HepG2 (cell line): Measurements from ENCODE around the gene HS6ST1. TPM values are rescaled to one million over a fixed set of nuclear protein-coding genes. Genes with fewer than 3 reads are reported as not detected.

Source experiments
- HMG20B ChIP-seq: conservative IDR thresholded peaks from 2 replicates; pipeline ENCODE4 v1.6.1; 2016; ENCODE audit warnings: missing genetic modification reagents, missing compliant biosample characterization
- MBD4 ChIP-seq: IDR thresholded peaks from 2 replicates; pipeline ENCODE4 v1.6.1; 2012; ENCODE audit warnings: low read length, inconsistent platforms, borderline replicate concordance
- RBM39 ChIP-seq: fragments of 200-400 bp; formaldehyde crosslinking; IDR thresholded peaks from one replicate; pipeline ENCODE4 v1.6.1; 2018; ENCODE audit warnings: antibody characterized with exemption, mild to moderate bottlenecking, low read depth, low read length; ENCODE audit not compliant: poor library complexity, severe bottlenecking
- RELA ChIP-seq: sonication (generic); formaldehyde crosslinking; IDR thresholded peaks from 2 replicates; pipeline ENCODE4 v1.4.0; 2020; ENCODE audit warnings: missing genetic modification reagents
- SIX4 ChIP-seq: sonication (generic); formaldehyde crosslinking; IDR thresholded peaks from 2 replicates; pipeline ENCODE4 v1.4.0; 2020; ENCODE audit warnings: missing genetic modification reagents
- SOX13 ChIP-seq, 3 experiments: fragments of 450-650 bp in 1 of 3; sonication (generic) in 1 of 3; formaldehyde crosslinking in 1 of 3; IDR thresholded peaks in 2 of 3; conservative IDR thresholded peaks in 1 of 3; 2 replicates each; pipeline versions ENCODE4 v1.5.0 to v1.6.1; 2016 to 2020; ENCODE audit warnings: antibody characterized with exemption in 1 of 3, mild to moderate bottlenecking in 1 of 3, missing compliant biosample characterization in 1 of 3, missing genetic modification reagents in 1 of 3, moderate library complexity in 1 of 3
- ZNF138 ChIP-seq: sonication (generic); formaldehyde crosslinking; IDR thresholded peaks from 2 replicates; pipeline ENCODE4 v1.5.0; 2020; ENCODE audit warnings: mild to moderate bottlenecking, low read depth, missing genetic modification reagents
- ZNF766 ChIP-seq: sonication (generic); formaldehyde crosslinking; IDR thresholded peaks from 2 replicates; pipeline ENCODE4 v1.5.0; 2020; ENCODE audit warnings: missing genetic modification reagents, borderline replicate concordance
- ZNF891 ChIP-seq: sonication (generic); formaldehyde crosslinking; IDR thresholded peaks from 2 replicates; pipeline ENCODE4 v1.5.0; 2020; ENCODE audit warnings: mild to moderate bottlenecking, missing genetic modification reagents
- polyA plus RNA-seq, 8 experiments: library from polyadenylated mRNA; depleted of rRNA in 3 of 8; stranded (reverse) in 7 of 8; unstranded in 1 of 8; fragments of >200 nt; fragmentation: Illumina TruSeq in 4 of 8; extraction: Trizol in 4 of 8; gene quantifications; 2 replicates each; pipeline versions ENCODE4 v1.2.1 to v1.2.3, GENCODE V29; 2011 to 2016; ENCODE audit warnings: low read depth in 4 of 8, missing spikeins in 1 of 8, mixed read lengths in 1 of 8; ENCODE audit not compliant: insufficient read depth in 1 of 8
- total RNA-seq, 5 experiments: library from RNA; depleted of rRNA; stranded (reverse); fragments of >200 nt; fragmentation: Illumina TruSeq; extraction: Trizol; gene quantifications; 2 replicates each; pipeline ENCODE4 v1.2.3, GENCODE V29; 2016; ENCODE audit warnings: low read depth in 1 of 5
- TF ChIP-seq, protein P1 (sequence below): IDR thresholded peaks from 2 replicates; pipeline ENCODE4 v1.6.1; 2016; ENCODE audit warnings: missing compliant biosample characterization, missing genetic modification reagents, borderline replicate concordance
- TF ChIP-seq, protein P2 (sequence below): IDR thresholded peaks from 2 replicates; pipeline ENCODE4 v1.6.1; 2016; ENCODE audit warnings: low read depth, borderline replicate concordance
- TF ChIP-seq, protein P3 (sequence below): sonication (generic); formaldehyde crosslinking; IDR thresholded peaks from 2 replicates; pipeline ENCODE4 v1.4.0; 2020; ENCODE audit warnings: mild to moderate bottlenecking, missing genetic modification reagents
- TF ChIP-seq, protein P4 (sequence below): sonication (generic); formaldehyde crosslinking; IDR thresholded peaks from 2 replicates; pipeline ENCODE4 v1.4.0; 2020; ENCODE audit warnings: missing genetic modification reagents
- TF ChIP-seq, protein P5 (sequence below): sonication (generic); formaldehyde crosslinking; IDR thresholded peaks from 2 replicates; pipeline ENCODE4 v1.4.0; 2020; ENCODE audit warnings: mild to moderate bottlenecking, low read depth, missing genetic modification reagents
- TF ChIP-seq, protein P6 (sequence below): sonication (generic); formaldehyde crosslinking; IDR thresholded peaks from 2 replicates; pipeline ENCODE4 v1.5.1; 2020; ENCODE audit warnings: mild to moderate bottlenecking, missing genetic modification reagents, borderline replicate concordance

Gene HS6ST1
- total and polyA plus RNA-seq, 2 of the 13 experiments (the other 11 are each of a cell fraction or from before 2014, with no cell fraction given) = 34.5 to 84.6 TPM

DNA sequence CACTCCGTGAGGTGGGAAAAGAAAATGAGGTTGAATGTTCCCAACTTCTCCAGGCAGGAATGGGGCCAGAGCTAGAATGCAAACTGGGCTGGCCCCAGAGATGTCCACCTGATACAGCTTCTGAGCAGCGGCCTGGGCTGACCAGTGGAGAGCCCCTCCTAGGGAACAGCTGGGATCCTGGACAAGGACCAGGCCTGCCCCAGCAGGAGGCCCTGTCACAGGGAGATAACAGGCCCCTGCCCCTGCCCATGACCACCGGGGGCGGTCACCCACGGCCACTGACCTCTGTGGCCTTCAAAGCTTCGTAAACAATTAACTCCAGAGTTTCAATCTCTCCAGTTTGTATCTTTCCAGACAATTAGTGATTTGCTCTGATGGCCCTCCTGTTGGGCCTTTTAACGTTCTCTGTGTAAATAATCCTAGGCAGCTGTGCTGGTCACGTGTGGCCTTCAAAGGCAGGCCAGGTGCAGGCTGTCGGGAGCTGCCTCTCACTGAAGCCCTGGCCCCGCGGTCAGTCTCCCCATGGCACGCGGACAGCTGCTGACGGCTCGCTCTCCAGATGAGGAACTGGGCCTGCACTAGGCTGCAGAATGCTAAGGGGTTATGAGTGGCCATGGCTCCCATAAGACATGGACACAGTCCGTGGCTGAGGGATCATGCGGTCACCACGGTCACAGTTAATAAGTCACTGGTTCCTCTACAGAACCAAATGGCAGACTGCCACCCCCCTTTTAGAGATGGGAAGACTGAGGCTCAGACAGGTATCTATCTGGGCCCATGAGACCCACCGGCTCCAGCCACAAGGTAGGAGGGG is 9.2 kb downstream of the HS6ST1 start (continued):
- peak; percentile 93; the same call in 1 of the 2 replicates for TF ChIP-seq HMG20B (CRISPR knock-in tag)
- no peak; the same call in none of the 2 replicates for TF ChIP-seq SOX13 (IDR thresholded peaks at IDR 0.05)
- TF ChIP-seq SOX13 (CRISPR knock-in tag; conservative IDR thresholded peaks at IDR 0.05 in 1 of 2, IDR thresholded peaks at IDR 0.05 in 1 of 2) = peak in 1 of 2 experiments; percentile 99; a peak in 2 of 4 replicates
- peak; percentile 84; the same call in 1 of the 2 replicates for TF ChIP-seq RELA (CRISPR knock-in tag)
- TF ChIP-seq, protein P1, sequence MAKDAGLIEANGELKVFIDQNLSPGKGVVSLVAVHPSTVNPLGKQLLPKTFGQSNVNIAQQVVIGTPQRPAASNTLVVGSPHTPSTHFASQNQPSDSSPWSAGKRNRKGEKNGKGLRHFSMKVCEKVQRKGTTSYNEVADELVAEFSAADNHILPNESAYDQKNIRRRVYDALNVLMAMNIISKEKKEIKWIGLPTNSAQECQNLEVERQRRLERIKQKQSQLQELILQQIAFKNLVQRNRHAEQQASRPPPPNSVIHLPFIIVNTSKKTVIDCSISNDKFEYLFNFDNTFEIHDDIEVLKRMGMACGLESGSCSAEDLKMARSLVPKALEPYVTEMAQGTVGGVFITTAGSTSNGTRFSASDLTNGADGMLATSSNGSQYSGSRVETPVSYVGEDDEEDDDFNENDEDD (CRISPR knock-in tag) = peak; percentile 96; the same call in 1 of the 2 replicates
- TF ChIP-seq, protein P2, sequence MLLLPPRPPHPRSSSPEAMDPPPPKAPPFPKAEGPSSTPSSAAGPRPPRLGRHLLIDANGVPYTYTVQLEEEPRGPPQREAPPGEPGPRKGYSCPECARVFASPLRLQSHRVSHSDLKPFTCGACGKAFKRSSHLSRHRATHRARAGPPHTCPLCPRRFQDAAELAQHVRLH = peak; percentile 100; the same call in 1 of the 2 replicates
- TF ChIP-seq MBD4 = no peak
- TF ChIP-seq ZNF766 (CRISPR knock-in tag) = peak; percentile 98; the same call in 1 of the 2 replicates
- TF ChIP-seq, protein P3, sequence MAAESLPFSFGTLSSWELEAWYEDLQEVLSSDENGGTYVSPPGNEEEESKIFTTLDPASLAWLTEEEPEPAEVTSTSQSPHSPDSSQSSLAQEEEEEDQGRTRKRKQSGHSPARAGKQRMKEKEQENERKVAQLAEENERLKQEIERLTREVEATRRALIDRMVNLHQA (CRISPR knock-in tag) = no peak
- TF ChIP-seq, protein P4, sequence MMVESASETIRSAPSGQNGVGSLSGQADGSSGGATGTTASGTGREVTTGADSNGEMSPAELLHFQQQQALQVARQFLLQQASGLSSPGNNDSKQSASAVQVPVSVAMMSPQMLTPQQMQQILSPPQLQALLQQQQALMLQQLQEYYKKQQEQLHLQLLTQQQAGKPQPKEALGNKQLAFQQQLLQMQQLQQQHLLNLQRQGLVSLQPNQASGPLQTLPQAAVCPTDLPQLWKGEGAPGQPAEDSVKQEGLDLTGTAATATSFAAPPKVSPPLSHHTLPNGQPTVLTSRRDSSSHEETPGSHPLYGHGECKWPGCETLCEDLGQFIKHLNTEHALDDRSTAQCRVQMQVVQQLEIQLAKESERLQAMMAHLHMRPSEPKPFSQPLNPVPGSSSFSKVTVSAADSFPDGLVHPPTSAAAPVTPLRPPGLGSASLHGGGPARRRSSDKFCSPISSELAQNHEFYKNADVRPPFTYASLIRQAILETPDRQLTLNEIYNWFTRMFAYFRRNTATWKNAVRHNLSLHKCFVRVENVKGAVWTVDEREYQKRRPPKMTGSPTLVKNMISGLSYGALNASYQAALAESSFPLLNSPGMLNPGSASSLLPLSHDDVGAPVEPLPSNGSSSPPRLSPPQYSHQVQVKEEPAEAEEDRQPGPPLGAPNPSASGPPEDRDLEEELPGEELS (CRISPR knock-in tag) = peak; percentile 99
- peak; percentile 65 for TF ChIP-seq SIX4 (CRISPR knock-in tag)
- TF ChIP-seq ZNF891 = peak; percentile 94
- TF ChIP-seq RBM39 = peak; percentile 78
- TF ChIP-seq, protein P5, sequence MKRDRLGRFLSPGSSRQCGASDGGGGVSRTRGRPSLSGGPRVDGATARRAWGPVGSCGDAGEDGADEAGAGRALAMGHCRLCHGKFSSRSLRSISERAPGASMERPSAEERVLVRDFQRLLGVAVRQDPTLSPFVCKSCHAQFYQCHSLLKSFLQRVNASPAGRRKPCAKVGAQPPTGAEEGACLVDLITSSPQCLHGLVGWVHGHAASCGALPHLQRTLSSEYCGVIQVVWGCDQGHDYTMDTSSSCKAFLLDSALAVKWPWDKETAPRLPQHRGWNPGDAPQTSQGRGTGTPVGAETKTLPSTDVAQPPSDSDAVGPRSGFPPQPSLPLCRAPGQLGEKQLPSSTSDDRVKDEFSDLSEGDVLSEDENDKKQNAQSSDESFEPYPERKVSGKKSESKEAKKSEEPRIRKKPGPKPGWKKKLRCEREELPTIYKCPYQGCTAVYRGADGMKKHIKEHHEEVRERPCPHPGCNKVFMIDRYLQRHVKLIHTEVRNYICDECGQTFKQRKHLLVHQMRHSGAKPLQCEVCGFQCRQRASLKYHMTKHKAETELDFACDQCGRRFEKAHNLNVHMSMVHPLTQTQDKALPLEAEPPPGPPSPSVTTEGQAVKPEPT (CRISPR knock-in tag) = peak; percentile 97
- peak; percentile 95; the same call in 1 of the 2 replicates for TF ChIP-seq ZNF138 (CRISPR knock-in tag)
- TF ChIP-seq, protein P6, sequence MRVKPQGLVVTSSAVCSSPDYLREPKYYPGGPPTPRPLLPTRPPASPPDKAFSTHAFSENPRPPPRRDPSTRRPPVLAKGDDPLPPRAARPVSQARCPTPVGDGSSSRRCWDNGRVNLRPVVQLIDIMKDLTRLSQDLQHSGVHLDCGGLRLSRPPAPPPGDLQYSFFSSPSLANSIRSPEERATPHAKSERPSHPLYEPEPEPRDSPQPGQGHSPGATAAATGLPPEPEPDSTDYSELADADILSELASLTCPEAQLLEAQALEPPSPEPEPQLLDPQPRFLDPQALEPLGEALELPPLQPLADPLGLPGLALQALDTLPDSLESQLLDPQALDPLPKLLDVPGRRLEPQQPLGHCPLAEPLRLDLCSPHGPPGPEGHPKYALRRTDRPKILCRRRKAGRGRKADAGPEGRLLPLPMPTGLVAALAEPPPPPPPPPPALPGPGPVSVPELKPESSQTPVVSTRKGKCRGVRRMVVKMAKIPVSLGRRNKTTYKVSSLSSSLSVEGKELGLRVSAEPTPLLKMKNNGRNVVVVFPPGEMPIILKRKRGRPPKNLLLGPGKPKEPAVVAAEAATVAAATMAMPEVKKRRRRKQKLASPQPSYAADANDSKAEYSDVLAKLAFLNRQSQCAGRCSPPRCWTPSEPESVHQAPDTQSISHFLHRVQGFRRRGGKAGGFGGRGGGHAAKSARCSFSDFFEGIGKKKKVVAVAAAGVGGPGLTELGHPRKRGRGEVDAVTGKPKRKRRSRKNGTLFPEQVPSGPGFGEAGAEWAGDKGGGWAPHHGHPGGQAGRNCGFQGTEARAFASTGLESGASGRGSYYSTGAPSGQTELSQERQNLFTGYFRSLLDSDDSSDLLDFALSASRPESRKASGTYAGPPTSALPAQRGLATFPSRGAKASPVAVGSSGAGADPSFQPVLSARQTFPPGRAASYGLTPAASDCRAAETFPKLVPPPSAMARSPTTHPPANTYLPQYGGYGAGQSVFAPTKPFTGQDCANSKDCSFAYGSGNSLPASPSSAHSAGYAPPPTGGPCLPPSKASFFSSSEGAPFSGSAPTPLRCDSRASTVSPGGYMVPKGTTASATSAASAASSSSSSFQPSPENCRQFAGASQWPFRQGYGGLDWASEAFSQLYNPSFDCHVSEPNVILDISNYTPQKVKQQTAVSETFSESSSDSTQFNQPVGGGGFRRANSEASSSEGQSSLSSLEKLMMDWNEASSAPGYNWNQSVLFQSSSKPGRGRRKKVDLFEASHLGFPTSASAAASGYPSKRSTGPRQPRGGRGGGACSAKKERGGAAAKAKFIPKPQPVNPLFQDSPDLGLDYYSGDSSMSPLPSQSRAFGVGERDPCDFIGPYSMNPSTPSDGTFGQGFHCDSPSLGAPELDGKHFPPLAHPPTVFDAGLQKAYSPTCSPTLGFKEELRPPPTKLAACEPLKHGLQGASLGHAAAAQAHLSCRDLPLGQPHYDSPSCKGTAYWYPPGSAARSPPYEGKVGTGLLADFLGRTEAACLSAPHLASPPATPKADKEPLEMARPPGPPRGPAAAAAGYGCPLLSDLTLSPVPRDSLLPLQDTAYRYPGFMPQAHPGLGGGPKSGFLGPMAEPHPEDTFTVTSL = peak; percentile 94
